ENCODE data around the gene CCDC137. TPM values are rescaled to one million over a fixed set of nuclear protein-coding genes. Genes with fewer than 3 reads are reported as not detected.

CCDC137 gene
- total and polyA plus RNA-seq, 2 of the 13 experiments (the other 11 are each of a cell fraction or from before 2014, with no cell fraction given): 14.6 to 39.1 TPM

DNA sequence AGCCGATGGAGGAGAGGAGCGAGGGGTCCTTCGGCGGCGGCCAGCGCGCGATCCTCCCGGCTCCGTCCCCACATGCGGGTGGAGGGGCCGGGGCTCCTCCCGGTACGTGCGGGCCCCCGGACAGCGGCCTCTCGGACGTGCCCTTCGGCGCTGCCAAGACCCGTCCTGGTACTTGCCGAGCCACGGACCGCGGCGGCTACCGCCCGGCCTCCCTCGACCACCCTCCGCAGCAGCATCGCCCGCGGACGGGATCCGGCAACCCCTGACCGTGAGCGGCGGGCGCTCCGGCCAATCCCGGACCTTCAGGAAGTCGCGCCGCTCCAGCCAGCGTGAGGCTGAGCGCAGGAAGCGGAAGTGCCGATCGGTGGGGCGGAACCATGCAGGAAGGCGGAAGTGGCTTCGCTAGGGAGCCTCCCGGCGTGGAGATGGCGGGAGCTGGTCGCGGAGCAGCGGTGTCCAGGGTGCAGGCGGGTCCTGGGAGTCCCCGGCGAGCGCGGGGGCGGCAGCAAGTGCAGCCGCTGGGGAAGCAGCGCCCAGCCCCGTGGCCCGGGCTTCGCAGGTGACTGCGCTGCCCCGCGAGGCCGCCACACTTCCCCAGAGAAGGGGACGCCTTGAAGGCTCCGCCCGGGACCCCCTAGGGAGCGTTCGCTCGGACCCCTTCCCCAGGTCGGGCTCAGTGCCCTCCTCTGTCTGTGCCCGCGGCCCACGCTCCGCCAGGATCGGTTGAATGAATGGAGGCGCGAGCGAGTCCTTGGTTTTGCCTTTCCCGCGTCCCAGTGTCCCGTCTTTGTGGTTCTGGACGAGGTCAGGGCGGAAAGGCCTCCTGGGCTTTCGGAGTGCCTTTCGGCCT, at the start of gene CCDC137, which contains the start of gene OXLD1 (continued):
- TF ChIP-seq ZNF12 (CRISPR knock-in tag; IDR thresholded peaks at IDR 0.05): peak; percentile 42
- TF ChIP-seq PHF5A (CRISPR knock-in tag; IDR thresholded peaks at IDR 0.05; ENCODE audit: low read depth, unreplicated experiment): peak; percentile 80
- TF ChIP-seq NCOA1 (CRISPR knock-in tag; IDR thresholded peaks at IDR 0.05): no peak
- TF ChIP-seq CBFB (CRISPR knock-in tag; IDR thresholded peaks at IDR 0.05): peak; percentile 75
- peak; percentile 88; the same call in 1 of the 2 replicates for TF ChIP-seq HES4 (CRISPR knock-in tag; IDR thresholded peaks at IDR 0.05; ENCODE audit: borderline replicate concordance)
- TF ChIP-seq, protein P1, sequence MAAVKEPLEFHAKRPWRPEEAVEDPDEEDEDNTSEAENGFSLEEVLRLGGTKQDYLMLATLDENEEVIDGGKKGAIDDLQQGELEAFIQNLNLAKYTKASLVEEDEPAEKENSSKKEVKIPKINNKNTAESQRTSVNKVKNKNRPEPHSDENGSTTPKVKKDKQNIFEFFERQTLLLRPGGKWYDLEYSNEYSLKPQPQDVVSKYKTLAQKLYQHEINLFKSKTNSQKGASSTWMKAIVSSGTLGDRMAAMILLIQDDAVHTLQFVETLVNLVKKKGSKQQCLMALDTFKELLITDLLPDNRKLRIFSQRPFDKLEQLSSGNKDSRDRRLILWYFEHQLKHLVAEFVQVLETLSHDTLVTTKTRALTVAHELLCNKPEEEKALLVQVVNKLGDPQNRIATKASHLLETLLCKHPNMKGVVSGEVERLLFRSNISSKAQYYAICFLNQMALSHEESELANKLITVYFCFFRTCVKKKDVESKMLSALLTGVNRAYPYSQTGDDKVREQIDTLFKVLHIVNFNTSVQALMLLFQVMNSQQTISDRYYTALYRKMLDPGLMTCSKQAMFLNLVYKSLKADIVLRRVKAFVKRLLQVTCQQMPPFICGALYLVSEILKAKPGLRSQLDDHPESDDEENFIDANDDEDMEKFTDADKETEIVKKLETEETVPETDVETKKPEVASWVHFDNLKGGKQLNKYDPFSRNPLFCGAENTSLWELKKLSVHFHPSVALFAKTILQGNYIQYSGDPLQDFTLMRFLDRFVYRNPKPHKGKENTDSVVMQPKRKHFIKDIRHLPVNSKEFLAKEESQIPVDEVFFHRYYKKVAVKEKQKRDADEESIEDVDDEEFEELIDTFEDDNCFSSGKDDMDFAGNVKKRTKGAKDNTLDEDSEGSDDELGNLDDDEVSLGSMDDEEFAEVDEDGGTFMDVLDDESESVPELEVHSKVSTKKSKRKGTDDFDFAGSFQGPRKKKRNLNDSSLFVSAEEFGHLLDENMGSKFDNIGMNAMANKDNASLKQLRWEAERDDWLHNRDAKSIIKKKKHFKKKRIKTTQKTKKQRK (IDR thresholded peaks at IDR 0.05; ENCODE audit: low read length): no peak
- no peak for TF ChIP-seq ZNF367 (CRISPR knock-in tag; IDR thresholded peaks at IDR 0.05; ENCODE audit: borderline replicate concordance)
- peak; percentile 100 for TF ChIP-seq GABPB1 (CRISPR knock-in tag; IDR thresholded peaks at IDR 0.05)
- TF ChIP-seq ZBTB38 (CRISPR knock-in tag; IDR thresholded peaks at IDR 0.05): peak; percentile 42
- TF ChIP-seq MLLT10 (CRISPR knock-in tag; IDR thresholded peaks at IDR 0.05): no peak
- no peak for TF ChIP-seq DNMT3B (CRISPR knock-in tag; conservative IDR thresholded peaks at IDR 0.05)
- no peak for TF ChIP-seq ZNF484 (CRISPR knock-in tag; IDR thresholded peaks at IDR 0.05; ENCODE audit: borderline replicate concordance, low read depth)
- peak; percentile 100 for TF ChIP-seq ELF4 (CRISPR knock-in tag; IDR thresholded peaks at IDR 0.05; ENCODE audit: borderline replicate concordance)
- no peak for TF ChIP-seq MED8 (CRISPR knock-in tag; IDR thresholded peaks at IDR 0.05; ENCODE audit: insufficient replicate concordance)
- TF ChIP-seq KAT2B (IDR thresholded peaks at IDR 0.05; ENCODE audit: borderline replicate concordance, low read depth, low read length): no peak
- TF ChIP-seq ZNF432 (CRISPR knock-in tag; IDR thresholded peaks at IDR 0.05; ENCODE audit: borderline replicate concordance): no peak
- TF ChIP-seq, protein P2, sequence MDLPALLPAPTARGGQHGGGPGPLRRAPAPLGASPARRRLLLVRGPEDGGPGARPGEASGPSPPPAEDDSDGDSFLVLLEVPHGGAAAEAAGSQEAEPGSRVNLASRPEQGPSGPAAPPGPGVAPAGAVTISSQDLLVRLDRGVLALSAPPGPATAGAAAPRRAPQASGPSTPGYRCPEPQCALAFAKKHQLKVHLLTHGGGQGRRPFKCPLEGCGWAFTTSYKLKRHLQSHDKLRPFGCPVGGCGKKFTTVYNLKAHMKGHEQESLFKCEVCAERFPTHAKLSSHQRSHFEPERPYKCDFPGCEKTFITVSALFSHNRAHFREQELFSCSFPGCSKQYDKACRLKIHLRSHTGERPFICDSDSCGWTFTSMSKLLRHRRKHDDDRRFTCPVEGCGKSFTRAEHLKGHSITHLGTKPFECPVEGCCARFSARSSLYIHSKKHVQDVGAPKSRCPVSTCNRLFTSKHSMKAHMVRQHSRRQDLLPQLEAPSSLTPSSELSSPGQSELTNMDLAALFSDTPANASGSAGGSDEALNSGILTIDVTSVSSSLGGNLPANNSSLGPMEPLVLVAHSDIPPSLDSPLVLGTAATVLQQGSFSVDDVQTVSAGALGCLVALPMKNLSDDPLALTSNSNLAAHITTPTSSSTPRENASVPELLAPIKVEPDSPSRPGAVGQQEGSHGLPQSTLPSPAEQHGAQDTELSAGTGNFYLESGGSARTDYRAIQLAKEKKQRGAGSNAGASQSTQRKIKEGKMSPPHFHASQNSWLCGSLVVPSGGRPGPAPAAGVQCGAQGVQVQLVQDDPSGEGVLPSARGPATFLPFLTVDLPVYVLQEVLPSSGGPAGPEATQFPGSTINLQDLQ (CRISPR knock-in tag; IDR thresholded peaks at IDR 0.05): no peak
- TF ChIP-seq, protein P3, sequence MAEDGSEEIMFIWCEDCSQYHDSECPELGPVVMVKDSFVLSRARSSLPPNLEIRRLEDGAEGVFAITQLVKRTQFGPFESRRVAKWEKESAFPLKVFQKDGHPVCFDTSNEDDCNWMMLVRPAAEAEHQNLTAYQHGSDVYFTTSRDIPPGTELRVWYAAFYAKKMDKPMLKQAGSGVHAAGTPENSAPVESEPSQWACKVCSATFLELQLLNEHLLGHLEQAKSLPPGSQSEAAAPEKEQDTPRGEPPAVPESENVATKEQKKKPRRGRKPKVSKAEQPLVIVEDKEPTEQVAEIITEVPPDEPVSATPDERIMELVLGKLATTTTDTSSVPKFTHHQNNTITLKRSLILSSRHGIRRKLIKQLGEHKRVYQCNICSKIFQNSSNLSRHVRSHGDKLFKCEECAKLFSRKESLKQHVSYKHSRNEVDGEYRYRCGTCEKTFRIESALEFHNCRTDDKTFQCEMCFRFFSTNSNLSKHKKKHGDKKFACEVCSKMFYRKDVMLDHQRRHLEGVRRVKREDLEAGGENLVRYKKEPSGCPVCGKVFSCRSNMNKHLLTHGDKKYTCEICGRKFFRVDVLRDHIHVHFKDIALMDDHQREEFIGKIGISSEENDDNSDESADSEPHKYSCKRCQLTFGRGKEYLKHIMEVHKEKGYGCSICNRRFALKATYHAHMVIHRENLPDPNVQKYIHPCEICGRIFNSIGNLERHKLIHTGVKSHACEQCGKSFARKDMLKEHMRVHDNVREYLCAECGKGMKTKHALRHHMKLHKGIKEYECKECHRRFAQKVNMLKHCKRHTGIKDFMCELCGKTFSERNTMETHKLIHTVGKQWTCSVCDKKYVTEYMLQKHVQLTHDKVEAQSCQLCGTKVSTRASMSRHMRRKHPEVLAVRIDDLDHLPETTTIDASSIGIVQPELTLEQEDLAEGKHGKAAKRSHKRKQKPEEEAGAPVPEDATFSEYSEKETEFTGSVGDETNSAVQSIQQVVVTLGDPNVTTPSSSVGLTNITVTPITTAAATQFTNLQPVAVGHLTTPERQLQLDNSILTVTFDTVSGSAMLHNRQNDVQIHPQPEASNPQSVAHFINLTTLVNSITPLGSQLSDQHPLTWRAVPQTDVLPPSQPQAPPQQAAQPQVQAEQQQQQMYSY (CRISPR knock-in tag; IDR thresholded peaks at IDR 0.05): peak; percentile 80
- no peak for TF ChIP-seq ZNF878 (CRISPR knock-in tag; IDR thresholded peaks at IDR 0.05)
